ENCODE measurements around the gene FBXL15. TPM values are rescaled to one million over a fixed set of nuclear protein-coding genes. Genes with fewer than 3 reads are reported as not detected.

The FBXL15 gene
- total RNA-seq, 4 donors from 2014 or later: 19.5 to 45.9 (median 29.0) TPM

GRCh38 chr10:102470579-102471546 lies 50.2 kb downstream of the FBXL15 start:
- Histone ChIP-seq H3K4me3 (no peak overlapping the region), H3K4me1 (peaks cover 0 to 5% (median 0%) of the 10 kb centered on the region in 4 donors), H3K9me3 (no peaks in the 10 kb centered on the region), H3K27me3 (no peaks in the 10 kb centered on the region), H3K27ac (replicated peaks in 1 of 4) (no peak overlapping the region), H3K36me3 (peaks cover 0 to 43% (median 10%) of the 10 kb centered on the region in 4 donors)
- WGBS: 93% methylated on average over 18 of the region's 36 CpGs
- TF ChIP-seq POLR2AphosphoS5 (IDR thresholded peaks at IDR 0.05): no peak
- TF ChIP-seq POLR2A (IDR thresholded peaks at IDR 0.05; ENCODE audit: low read depth): no peak
- TF ChIP-seq EP300 (IDR thresholded peaks at IDR 0.05): no peak
- TF ChIP-seq CTCF (IDR thresholded peaks at IDR 0.05): no peak
- intact Hi-C loops (cut with DNase I): no loop called here
- DNase-seq (ENCODE audit: extremely low spot score): no peak

Small RNA genes lying within 50 kb of the gene (small RNA-seq; reads per million reads assigned to genes)
- gene MIR146B: 292 to 827 (median 516) reads per million in 3 donors

Other genes starting within 250 kb of the FBXL15 start
- under 1 TPM in 1 of 4 donors, not detected in 3; 0.19 TPM for gene ELOVL3, start 194.5 kb upstream of the FBXL15 start, total RNA-seq
- gene PITX3, start 179.3 kb upstream of the FBXL15 start, total RNA-seq: not detected
- gene GBF1, start 175.3 kb upstream of the FBXL15 start, total RNA-seq: 10 to 100 TPM; 33.1 to 52.4 (median 40.0) TPM
- gene NFKB2, start 25.1 kb upstream of the FBXL15 start, total RNA-seq: 10 to 100 TPM; 18.7 to 47.0 (median 41.2) TPM
- gene PSD, start 2.1 kb upstream of the FBXL15 start, total RNA-seq: 100 to 1,000 TPM in 2 of 4 donors, 10 to 100 TPM in 2; 88.0 to 268 (median 108) TPM
- gene CUEDC2, start 11.7 kb downstream of the FBXL15 start, total RNA-seq: 10 to 100 TPM; 61.0 to 92.7 (median 71.2) TPM
- 1 to 10 TPM in 1 of 4 donors, not detected in 3; 1.0 TPM for gene C10orf95, start 30.7 kb downstream of the FBXL15 start, total RNA-seq
- gene ACTR1A, start 81.9 kb downstream of the FBXL15 start, total RNA-seq: 100 to 1,000 TPM; 164 to 283 (median 229) TPM
- 10 to 100 TPM in 2 of 4 donors, 1 to 10 TPM in 2; 5.0 to 11.7 (median 10.1) TPM for gene SUFU, start 83.1 kb downstream of the FBXL15 start, total RNA-seq
- 100 to 1,000 TPM; 103 to 170 (median 159) TPM for gene TRIM8, start 223.6 kb downstream of the FBXL15 start, total RNA-seq

Data from esophagus muscularis mucosa (tissue), 4 donors.